Right atrium auricular region (tissue), 2 donors: ENCODE measurements around the gene NR3C2. TPM values are rescaled to one million over a fixed set of nuclear protein-coding genes. Genes with fewer than 3 reads are reported as not detected.

Experiments
- DNase-seq: peaks from one replicate; pipeline ENCODE4 v3.0.0-alpha.2; 2019; ENCODE audit warnings: low spot score
- H3K27ac ChIP-seq, 2 donors: fragments of 200-600 bp; sonication (generic); 1 replicate in 1 of 2; 2 replicates in 1 of 2; pipeline ENCODE4 v1.5.1; 2016 to 2019
- H3K27me3 ChIP-seq, 2 donors: fragments of 200-600 bp; sonication (generic); one replicate each; pipeline versions ENCODE4 v1.5.1 to v1.6.0; 2017 to 2019
- H3K36me3 ChIP-seq: fragments of 200-600 bp; sonication (generic); one replicate; pipeline ENCODE4 v1.5.1; 2016
- H3K4me1 ChIP-seq, 2 donors: fragments of 200-600 bp; sonication (generic); one replicate each; pipeline versions ENCODE4 v1.5.1 to v1.6.0; 2017 to 2019
- H3K4me3 ChIP-seq, 2 donors: fragments of 200-600 bp; sonication (generic); 1 replicate in 1 of 2; 2 replicates in 1 of 2; pipeline ENCODE4 v1.5.1; 2017 to 2019; ENCODE audit warnings: mild to moderate bottlenecking in 1 of 2, moderate library complexity in 1 of 2
- H3K9me3 ChIP-seq, 2 donors: fragments of 200-600 bp; sonication (generic); one replicate each; pipeline ENCODE4 v1.5.1; 2019
- CTCF ChIP-seq, 2 donors: fragments of 200-600 bp; sonication (generic); IDR thresholded peaks; one replicate each; pipeline ENCODE4 v1.5.1; 2019; ENCODE audit warnings: antibody characterized with exemption in 2 of 2
- total RNA-seq, 2 donors: library from RNA; depleted of rRNA; stranded (reverse); fragments of >200 nt; gene quantifications; one replicate each; pipeline ENCODE4 v1.1.0, GENCODE V29; 2016

Gene NR3C2
- total RNA-seq, 2 donors from 2014 or later, result 15.7 to 39.9 TPM

- no peaks in the 10 kb centered on the region for H3K9me3 ChIP-seq
- TF ChIP-seq CTCF (IDR thresholded peaks at IDR 0.05), result no peak
- H3K27me3 ChIP-seq, result no peaks in the 10 kb centered on the region
- H3K4me1 ChIP-seq, result peaks cover 0 to 18% of the 10 kb centered on the region in 2 donors
- no peak overlapping the region for H3K27ac ChIP-seq
- H3K4me3 ChIP-seq, result no peak overlapping the region
- H3K36me3 ChIP-seq, result no peaks in the 10 kb centered on the region
- DNase-seq, result no peak
These were observed 202.7 kb downstream of the NR3C2 start for GRCh38 chr4:148239494-148239985.

GRCh38 chr4:148238811-148239493 lies 203.3 kb downstream of the NR3C2 start:
- DNase-seq, result no peak
- H3K36me3 ChIP-seq, result no peaks in the 10 kb centered on the region
- H3K4me3 ChIP-seq, result no peak overlapping the region
- peaks cover 0 to 18% of the 10 kb centered on the region in 2 donors for H3K4me1 ChIP-seq
- no peaks in the 10 kb centered on the region for H3K9me3 ChIP-seq
- no peaks in the 10 kb centered on the region for H3K27me3 ChIP-seq
- no peak for TF ChIP-seq CTCF (IDR thresholded peaks at IDR 0.05)
- H3K27ac ChIP-seq, result peak overlapping the region in 1 of 2 donors; percentile 15

GRCh38 chr4:148238086-148238485 lies 204.1 kb downstream of the NR3C2 start:
- H3K36me3 ChIP-seq, result no peaks in the 10 kb centered on the region
- DNase-seq, result no peak
- peaks cover 0 to 18% of the 10 kb centered on the region in 2 donors for H3K4me1 ChIP-seq
- no peak overlapping the region for H3K4me3 ChIP-seq
- TF ChIP-seq CTCF (IDR thresholded peaks at IDR 0.05), result no peak
- H3K9me3 ChIP-seq, result no peaks in the 10 kb centered on the region
- no peaks in the 10 kb centered on the region for H3K27me3 ChIP-seq
- H3K27ac ChIP-seq, result peak overlapping the region in 1 of 2 donors; percentile 15

- Histone ChIP-seq H3K9me3 (no peaks in the 10 kb centered on the region), H3K27ac (no peak overlapping the region), H3K4me1 (peaks cover 0 to 18% of the 10 kb centered on the region in 2 donors), H3K27me3 (no peaks in the 10 kb centered on the region), H3K4me3 (no peak overlapping the region), H3K36me3 (no peaks in the 10 kb centered on the region)
- no peak for TF ChIP-seq CTCF (IDR thresholded peaks at IDR 0.05)
- DNase-seq, result no peak
These were observed 206.4 kb downstream of the NR3C2 start for GRCh38 chr4:148235809-148236208.

- no peak overlapping the region for H3K4me3 ChIP-seq
- H3K4me1 ChIP-seq, result peaks cover 0 to 10% of the 10 kb centered on the region in 2 donors
- H3K27me3 ChIP-seq, result no peaks in the 10 kb centered on the region
- no peak overlapping the region for H3K27ac ChIP-seq
- no peak for DNase-seq
- no peaks in the 10 kb centered on the region for H3K9me3 ChIP-seq
- no peak for TF ChIP-seq CTCF (IDR thresholded peaks at IDR 0.05)
- no peaks in the 10 kb centered on the region for H3K36me3 ChIP-seq
These were observed 212.4 kb downstream of the NR3C2 start for GRCh38 chr4:148229798-148230197.

- H3K4me1 ChIP-seq, result peaks cover 0 to 14% of the 10 kb centered on the region in 2 donors
- no peaks in the 10 kb centered on the region for H3K36me3 ChIP-seq
- no peaks in the 10 kb centered on the region for H3K9me3 ChIP-seq
- no peak for TF ChIP-seq CTCF (IDR thresholded peaks at IDR 0.05)
- DNase-seq, result no peak
- H3K27me3 ChIP-seq, result no peaks in the 10 kb centered on the region
- no peak overlapping the region for H3K27ac ChIP-seq
- H3K4me3 ChIP-seq, result no peak overlapping the region
These were observed 213.2 kb downstream of the NR3C2 start for GRCh38 chr4:148229028-148229427.
